Smooth muscle cell of the brain vasculature (primary cell): ENCODE data around the gene SLC51B.
"Not testable (repeated sequence)": the region's sequence is repeated elsewhere in the genome, so short reads cannot be mapped to it uniquely, and the experiment has no call there.

Experiments used
- DNase-seq: peaks from one replicate; pipeline ENCODE4 v3.0.0-alpha.2; 2012; ENCODE audit warnings: low read depth, low spot score

The SLC51B gene

GRCh38 chr15:65099336-65099735, 54.1 kb downstream of the SLC51B start:
- DNase-seq = no peak

- DNase-seq = not testable (repeated sequence)
Measured at GRCh38 chr15:65099801-65100200, 54.6 kb downstream of the SLC51B start.

GRCh38 chr15:65100442-65100841, 55.3 kb downstream of the SLC51B start:
- no peak for DNase-seq

- DNase-seq = no peak
Measured at GRCh38 chr15:65101411-65101890, 56.3 kb downstream of the SLC51B start.

GRCh38 chr15:65101891-65102708, 56.9 kb downstream of the SLC51B start:
- no peak for DNase-seq

- DNase-seq = no peak
Measured at GRCh38 chr15:65102912-65103311, 57.7 kb downstream of the SLC51B start.
